Measurements from ENCODE around the gene KIF22. TPM values are rescaled to one million over a fixed set of nuclear protein-coding genes. Genes with fewer than 3 reads are reported as not detected.

KIF22 gene
- total and polyA plus RNA-seq, 2 donors (not counting 1 experiment from before 2014, with no cell fraction given) = 12.3 to 17.7 TPM

GRCh38 chr16:29811896-29812665, 21.5 kb downstream of the KIF22 start, which contains the start of gene PRRT2:
TSS of gene PRRT2 (plus strand) at chr16:29812193. CDS start at chr16:29813055, 862 bp downstream.
- H3K79me2 ChIP-seq (ENCODE audit: control insufficient read depth, insufficient read depth, low read length) = peaks cover 40% of the 10 kb centered on the region
- H3K27ac ChIP-seq (ENCODE audit: insufficient read depth, low read length) = peak within 1 kb of the TSS; percentile 78
- peak within 1 kb of the TSS; percentile 66 to 77 (median 72) for H3K4me3 ChIP-seq (replicated peaks in 1 of 4; ENCODE audit: control extremely low read depth in 1 of 4, insufficient read depth in 1 of 4, low read depth in 3 of 4, low read length in 4 of 4)
- peak within 1 kb of the TSS; percentile 58 for H3K9ac ChIP-seq (ENCODE audit: insufficient read depth, low read length)
- peaks cover 45% of the 10 kb centered on the region for H3K4me1 ChIP-seq (ENCODE audit: control insufficient read depth, extremely low read depth, insufficient read depth, low read length)
- no peaks in the 10 kb centered on the region for H4K20me1 ChIP-seq (ENCODE audit: control insufficient read depth, extremely low read depth, insufficient read depth, low read length)
- no peaks in the 10 kb centered on the region for H3K27me3 ChIP-seq (ENCODE audit: control insufficient read depth, insufficient read depth, low read length)
- peak within 1 kb of the TSS; percentile 30 for H2AFZ ChIP-seq (ENCODE audit: low read length)
- H3K36me3 ChIP-seq (ENCODE audit: control insufficient read depth, insufficient read depth, low read length) = peaks cover 12% of the 10 kb centered on the region
- TF ChIP-seq EZH2 (IDR thresholded peaks at IDR 0.05; ENCODE audit: low read length, missing control alignments) (no peak), CTCF (conservative IDR thresholded peaks at IDR 0.05 in 1 of 2, IDR thresholded peaks at IDR 0.05 in 1 of 2; ENCODE audit: low read depth in 1 of 2, low read length in 2 of 2) (no peak)
- peak in 1 of 2 donors; percentile 64 for DNase-seq (ENCODE audit: low read depth in 2 of 2)
- peak within 1 kb of the TSS; percentile 97 for H3K4me2 ChIP-seq (ENCODE audit: extremely low read depth, insufficient read depth, low read length)
- no peaks in the 10 kb centered on the region for H3K9me3 ChIP-seq (ENCODE audit: control insufficient read depth, insufficient read depth, low read depth, low read length)

- no peaks in the 10 kb centered on the region for H3K9me3 ChIP-seq (ENCODE audit: control insufficient read depth, insufficient read depth, low read depth, low read length)
- peak overlapping the region; percentile 58 for H3K9ac ChIP-seq (ENCODE audit: insufficient read depth, low read length)
These were observed 22.4 kb downstream of the KIF22 start for GRCh38 chr16:29812754-29813643.

More at GRCh38 chr16:29812754-29813643, 22.4 kb downstream of the KIF22 start:
- H3K79me2 ChIP-seq (ENCODE audit: control insufficient read depth, insufficient read depth, low read length) = peaks cover 36% of the 10 kb centered on the region
- no peaks in the 10 kb centered on the region for H3K27me3 ChIP-seq (ENCODE audit: control insufficient read depth, insufficient read depth, low read length)
- TF ChIP-seq CTCF (conservative IDR thresholded peaks at IDR 0.05 in 1 of 2, IDR thresholded peaks at IDR 0.05 in 1 of 2; ENCODE audit: low read depth in 1 of 2, low read length in 2 of 2) = no peak
- TF ChIP-seq EZH2 (IDR thresholded peaks at IDR 0.05; ENCODE audit: low read length, missing control alignments) = no peak
- H3K36me3 ChIP-seq (ENCODE audit: control insufficient read depth, insufficient read depth, low read length) = peaks cover 12% of the 10 kb centered on the region
- no peak for DNase-seq (ENCODE audit: low read depth in 2 of 2)
- H4K20me1 ChIP-seq (ENCODE audit: control insufficient read depth, extremely low read depth, insufficient read depth, low read length) = no peaks in the 10 kb centered on the region
- no peak overlapping the region for H2AFZ ChIP-seq (ENCODE audit: low read length)
- peak overlapping the region; percentile 93 for H3K4me2 ChIP-seq (ENCODE audit: extremely low read depth, insufficient read depth, low read length)
- H3K4me3 ChIP-seq (replicated peaks in 1 of 4; ENCODE audit: control extremely low read depth in 1 of 4, insufficient read depth in 1 of 4, low read depth in 3 of 4, low read length in 4 of 4) = peak overlapping the region; percentile 66 to 77 (median 72)
- H3K4me1 ChIP-seq (ENCODE audit: control insufficient read depth, extremely low read depth, insufficient read depth, low read length) = peaks cover 47% of the 10 kb centered on the region
- H3K27ac ChIP-seq (ENCODE audit: insufficient read depth, low read length) = peak overlapping the region; percentile 78

Measured in fibroblast of lung (primary cell).